ENCODE measurements around the gene PRDX2. TPM values are rescaled to one million over a fixed set of nuclear protein-coding genes. Genes with fewer than 3 reads are reported as not detected.

PRDX2 gene
- total RNA-seq = 170 and 189 TPM in 2 replicates

DNA sequence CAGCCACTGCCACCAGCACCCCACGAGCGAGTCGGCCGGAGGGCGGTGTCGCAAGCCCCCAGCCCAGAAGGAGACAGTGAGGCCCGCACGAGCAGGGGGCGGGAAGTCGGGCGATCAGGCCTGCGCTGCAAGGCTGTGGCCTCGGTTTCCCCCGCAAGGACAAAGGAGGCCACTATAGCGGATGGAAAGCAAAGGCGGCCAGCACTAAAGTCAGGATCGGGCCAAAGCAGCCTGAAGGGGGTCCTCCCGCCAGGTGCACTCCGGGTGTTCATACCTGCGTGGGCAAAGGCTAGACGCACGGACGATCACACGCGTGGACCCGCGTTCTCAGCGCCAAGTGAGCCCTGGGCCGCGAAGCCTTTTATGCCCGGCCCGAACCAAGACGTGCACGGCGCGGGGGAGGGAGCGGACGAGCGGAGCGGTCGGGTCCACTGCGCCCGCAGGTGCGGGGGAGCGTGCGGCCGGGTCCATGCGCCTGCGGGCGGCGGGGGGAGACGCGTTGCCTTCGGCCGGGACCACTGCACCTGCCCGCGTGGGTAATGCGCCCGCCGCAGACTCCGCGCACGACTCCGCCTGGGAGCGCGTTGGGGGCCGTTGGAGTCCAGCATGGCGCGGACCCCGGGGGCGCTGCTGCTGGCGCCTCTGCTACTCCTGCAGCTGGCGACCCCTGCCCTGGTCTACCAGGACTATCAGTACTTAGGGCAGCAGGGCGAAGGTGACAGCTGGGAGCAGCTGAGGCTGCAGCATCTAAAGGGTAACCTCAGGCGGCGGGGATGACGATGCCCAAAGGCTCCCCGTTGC lies at the start of gene PRDX2, which contains the start of gene THSD8:
Gene PRDX2, minus strand, starts transcription at position 335 of the 801 bp plus-strand sequence. CDS start 539 bp downstream, outside the sequence.
Gene THSD8, plus strand, starts transcription at position 604 of the 801 bp plus-strand sequence. Its CDS starts 3 bp downstream, at position 607.

DNA sequence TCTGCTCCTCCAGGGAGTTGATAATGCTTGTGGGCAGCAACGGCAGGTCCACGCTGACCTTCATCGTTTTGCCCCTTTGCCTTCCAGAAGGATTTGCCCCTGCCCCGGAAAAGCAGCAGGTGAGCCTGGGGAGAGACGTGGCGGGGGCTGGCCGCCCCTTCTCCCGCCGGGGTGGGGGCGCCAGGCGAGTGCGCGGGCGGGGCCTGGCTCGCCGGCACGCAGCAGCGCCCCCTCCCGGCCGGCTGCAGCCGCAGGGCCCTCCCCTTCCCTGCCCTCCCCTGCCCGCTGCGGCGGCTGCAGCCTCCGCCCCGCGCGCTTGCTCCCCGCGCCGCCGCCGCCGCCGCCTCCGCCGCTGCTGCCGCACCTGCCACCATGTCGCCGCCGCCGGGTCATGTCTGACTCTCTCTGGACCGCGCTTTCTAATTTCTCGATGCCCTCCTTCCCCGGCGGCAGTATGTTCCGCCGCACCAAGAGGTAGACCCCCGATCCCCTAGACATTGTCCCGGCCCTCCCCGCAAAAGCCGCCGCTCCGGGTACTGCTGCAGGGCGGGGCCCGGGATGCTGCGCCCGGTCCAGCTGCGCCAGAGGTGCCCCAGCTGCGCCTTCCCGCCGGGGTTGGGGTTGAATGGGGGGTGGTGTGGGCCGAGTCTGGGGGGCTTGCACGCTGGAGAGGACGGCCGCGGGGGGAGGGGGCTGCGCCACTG lies 36.7 kb upstream of the PRDX2 start, which contains the start of gene MAST1:
Gene MAST1, plus strand, starts transcription at position 334 of the 704 bp plus-strand sequence. Its CDS starts 58 bp downstream, at position 392.

DNA sequence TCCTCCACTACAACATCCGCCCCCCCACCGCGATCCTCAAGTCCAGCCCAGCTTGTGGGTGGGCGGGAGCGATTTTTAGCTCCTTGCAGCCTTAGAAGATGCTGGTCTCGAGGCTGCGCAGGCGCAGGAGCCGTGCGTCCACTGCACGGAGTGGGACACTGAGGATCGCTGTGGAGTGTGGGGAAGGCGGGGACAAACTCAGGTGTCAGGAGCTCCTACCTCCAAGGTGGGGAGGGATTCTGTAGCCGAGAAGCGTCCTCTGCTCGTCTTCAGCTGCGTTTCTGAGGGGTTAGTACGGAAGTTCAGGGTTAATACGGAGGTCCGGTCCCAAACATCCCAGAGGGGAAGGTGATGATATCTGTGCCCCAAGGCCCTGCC lies 33.0 kb upstream of the PRDX2 start, which contains the start of gene RTBDN:
Gene RTBDN, minus strand, starts transcription at position 14 of the 378 bp plus-strand sequence. CDS start 4,600 bp downstream, outside the sequence.

DNA sequence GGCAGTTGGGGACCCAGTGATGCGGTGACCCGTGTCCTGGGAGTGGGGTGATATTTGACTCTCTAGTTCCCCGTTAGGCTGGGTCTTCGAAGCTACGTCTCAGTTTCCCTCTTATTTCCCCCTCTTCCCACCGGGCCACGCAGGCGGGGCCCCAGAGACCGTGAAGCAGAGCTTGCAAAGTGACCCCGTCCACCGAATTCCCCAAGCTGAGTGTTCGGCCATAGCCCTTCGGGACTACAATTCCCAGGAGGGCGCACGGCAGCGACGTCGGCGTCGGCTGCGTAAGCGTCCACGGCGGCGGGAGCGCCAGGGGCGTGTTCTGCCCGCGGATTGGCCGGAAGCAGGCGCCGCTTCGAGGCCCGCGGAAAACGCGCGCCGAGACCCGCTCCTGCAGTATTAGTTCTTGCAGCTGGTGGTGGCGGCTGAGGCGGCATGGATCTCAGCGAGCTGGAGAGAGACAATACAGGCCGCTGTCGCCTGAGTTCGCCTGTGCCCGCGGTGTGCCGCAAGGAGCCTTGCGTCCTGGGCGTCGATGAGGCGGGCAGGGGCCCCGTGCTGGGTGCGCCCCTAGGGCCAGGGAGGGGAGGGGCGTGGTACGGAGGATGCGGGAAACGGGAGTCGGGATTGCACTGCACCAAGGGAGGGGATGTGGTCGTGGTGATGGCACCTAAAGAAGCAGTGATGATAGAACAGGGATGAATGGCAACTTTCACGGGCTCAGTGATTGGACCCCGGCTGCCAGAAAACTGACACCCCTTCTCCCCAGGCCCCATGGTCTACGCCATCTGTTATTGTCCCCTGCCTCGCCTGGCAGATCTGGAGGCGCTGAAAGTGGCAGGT lies 4.9 kb upstream of the PRDX2 start, which contains the start of gene RNASEH2A:
Gene RNASEH2A, plus strand, starts transcription at position 343 of the 840 bp plus-strand sequence. Its CDS starts 90 bp downstream, at position 433.

DNA sequence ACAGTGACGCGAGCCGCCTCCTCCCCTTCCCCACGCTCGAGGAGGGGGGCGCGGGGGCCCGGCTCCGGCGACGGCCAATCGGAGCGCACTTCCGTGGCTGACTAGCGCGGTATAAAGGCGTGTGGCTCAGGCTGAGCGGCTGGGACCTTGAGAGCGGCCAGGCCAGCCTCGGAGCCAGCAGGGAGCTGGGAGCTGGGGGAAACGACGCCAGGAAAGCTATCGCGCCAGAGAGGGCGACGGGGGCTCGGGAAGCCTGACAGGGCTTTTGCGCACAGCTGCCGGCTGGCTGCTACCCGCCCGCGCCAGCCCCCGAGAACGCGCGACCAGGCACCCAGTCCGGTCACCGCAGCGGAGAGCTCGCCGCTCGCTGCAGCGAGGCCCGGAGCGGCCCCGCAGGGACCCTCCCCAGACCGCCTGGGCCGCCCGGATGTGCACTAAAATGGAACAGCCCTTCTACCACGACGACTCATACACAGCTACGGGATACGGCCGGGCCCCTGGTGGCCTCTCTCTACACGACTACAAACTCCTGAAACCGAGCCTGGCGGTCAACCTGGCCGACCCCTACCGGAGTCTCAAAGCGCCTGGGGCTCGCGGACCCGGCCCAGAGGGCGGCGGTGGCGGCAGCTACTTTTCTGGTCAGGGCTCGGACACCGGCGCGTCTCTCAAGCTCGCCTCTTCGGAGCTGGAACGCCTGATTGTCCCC lies 10.1 kb downstream of the PRDX2 start, which contains the start of gene JUNB:
Gene JUNB, plus strand, starts transcription at position 142 of the 706 bp plus-strand sequence. Its CDS starts 286 bp downstream, at position 428.

DNA sequence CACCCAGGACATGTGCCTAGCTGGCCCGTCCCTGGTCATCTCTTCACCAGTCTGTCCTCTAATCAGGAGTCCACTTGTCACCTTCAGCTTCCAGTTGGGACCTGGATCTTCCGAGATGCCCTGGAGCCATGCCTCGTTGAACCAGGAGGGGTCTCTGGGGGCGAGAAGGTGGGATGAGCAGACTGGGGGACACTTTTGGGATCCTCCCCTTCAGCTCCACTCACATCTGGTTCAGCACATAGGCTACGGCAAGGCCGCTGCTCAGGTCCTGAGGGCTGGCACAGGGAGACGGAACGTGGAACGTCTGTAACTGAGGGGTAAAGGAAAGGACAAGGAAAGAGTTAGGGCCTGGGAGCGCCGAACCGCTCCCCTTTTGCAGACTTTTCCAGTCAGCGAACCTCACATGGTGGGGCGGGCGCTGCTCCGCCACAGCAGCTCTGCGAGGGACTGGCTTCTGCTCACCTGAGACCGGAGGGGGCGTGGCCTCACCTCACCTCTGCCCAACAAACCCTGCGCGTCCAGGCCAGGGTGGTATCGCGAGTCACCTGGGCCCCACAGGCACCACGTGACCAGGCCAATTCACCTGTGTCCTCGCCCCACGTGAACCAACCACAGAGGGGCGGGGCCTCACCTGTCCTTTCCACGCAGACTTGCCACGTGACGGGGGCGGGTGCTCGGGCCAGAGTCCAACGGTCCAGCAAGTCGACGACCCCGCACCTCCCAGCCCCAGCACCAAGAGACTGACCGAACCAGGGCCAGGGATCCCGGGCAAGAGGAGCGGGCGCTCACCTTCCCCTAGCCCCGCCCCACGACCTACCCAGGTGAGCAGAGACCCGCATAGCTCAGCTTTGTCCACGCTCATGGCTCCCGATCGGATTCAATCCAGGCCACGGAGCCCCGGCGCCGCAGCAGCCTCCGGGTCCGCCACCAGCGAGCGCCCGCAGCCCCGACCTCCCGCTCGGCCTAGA lies 26.7 kb downstream of the PRDX2 start, which contains the start of gene HOOK2:
Gene HOOK2, minus strand, starts transcription at position 965 of the 968 bp plus-strand sequence. Its CDS starts 103 bp downstream, at position 862.

DNA sequence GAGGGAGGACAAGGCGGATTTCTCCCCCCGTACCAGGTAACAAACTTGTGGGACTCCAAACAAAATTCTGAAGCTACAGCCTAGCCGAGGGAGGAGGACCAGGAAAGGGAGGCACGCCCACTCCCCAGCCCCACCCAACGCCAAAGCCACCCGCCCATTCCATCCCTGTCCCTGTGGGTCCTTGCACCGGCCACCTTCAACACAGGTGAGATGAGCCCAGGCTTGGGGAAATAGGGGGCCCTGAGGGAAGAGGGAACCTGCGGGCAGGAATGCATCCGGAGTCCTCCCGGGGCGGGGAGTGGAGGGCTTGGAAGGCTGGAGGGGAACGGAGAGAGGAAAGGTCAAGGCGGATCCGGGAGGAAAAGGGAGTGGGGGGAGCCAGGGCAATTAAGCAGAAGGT lies 50.0 kb downstream of the PRDX2 start, which contains the start of gene BEST2:
Gene BEST2, plus strand, starts transcription at position 157 of the 400 bp plus-strand sequence. CDS start 802 bp downstream, outside the sequence.

Other genes with a start within 250 kb of the PRDX2 start
- 7.4 and 8.1 TPM in 2 replicates for gene ZNF490, start 191.0 kb downstream of the PRDX2 start, total RNA-seq
- gene ZNF791, start 190.9 kb downstream of the PRDX2 start, total RNA-seq = 13.8 and 14.4 TPM in 2 replicates
- gene MAN2B1, start 135.1 kb downstream of the PRDX2 start, total RNA-seq = 51.4 and 57.1 TPM in 2 replicates
- gene WDR83, start 135.0 kb downstream of the PRDX2 start, total RNA-seq = 7.8 and 7.9 TPM in 2 replicates
- gene DHPS, start 119.9 kb downstream of the PRDX2 start, total RNA-seq = 47.4 and 47.6 TPM in 2 replicates
- gene GNG14, start 113.8 kb downstream of the PRDX2 start, total RNA-seq = not detected in 2 replicates
- gene FBXW9, start 105.2 kb downstream of the PRDX2 start, total RNA-seq = 3.5 and 6.4 TPM in 2 replicates
- 18.7 and 20.4 TPM in 2 replicates for gene TNPO2, start 77.9 kb downstream of the PRDX2 start, total RNA-seq
- 170 and 174 TPM in 2 replicates for gene TRIR, start 67.1 kb downstream of the PRDX2 start, total RNA-seq
- 77.6 and 85.5 TPM in 2 replicates for gene GET3, start 64.3 kb downstream of the PRDX2 start, total RNA-seq
- not detected in 2 replicates for gene BEST2, start 50.0 kb downstream of the PRDX2 start, total RNA-seq
- 9.7 and 10.6 TPM in 2 replicates for gene HOOK2, start 26.2 kb downstream of the PRDX2 start, total RNA-seq
- gene JUNB, start 10.3 kb downstream of the PRDX2 start, total RNA-seq = 149 and 187 TPM in 2 replicates
- gene THSD8, start 269 bp upstream of the PRDX2 start, total RNA-seq = not detected in 2 replicates
- 8.3 and 10.6 TPM in 2 replicates for gene RNASEH2A, start 4.8 kb upstream of the PRDX2 start, total RNA-seq
- not detected in 2 replicates for gene RTBDN, start 32.8 kb upstream of the PRDX2 start, total RNA-seq
- gene MAST1, start 36.7 kb upstream of the PRDX2 start, total RNA-seq = 0.76 and 1.2 TPM in 2 replicates
- 27.9 and 30.7 TPM in 2 replicates for gene DNASE2, start 79.6 kb upstream of the PRDX2 start, total RNA-seq
- 0.09 TPM in 1 of 2 replicates, not detected in the other for gene KLF1, start 85.4 kb upstream of the PRDX2 start, total RNA-seq
- 19.4 and 19.8 TPM in 2 replicates for gene GCDH, start 89.4 kb upstream of the PRDX2 start, total RNA-seq
- 0.11 TPM in 1 of 2 replicates, not detected in the other for gene SYCE2, start 117.5 kb upstream of the PRDX2 start, total RNA-seq
- gene FARSA, start 131.9 kb upstream of the PRDX2 start, total RNA-seq = 28.2 and 41.6 TPM in 2 replicates
- 1,472 and 1,781 TPM in 2 replicates for gene CALR, start 136.8 kb upstream of the PRDX2 start, total RNA-seq
- gene RAD23A, start 144.1 kb upstream of the PRDX2 start, total RNA-seq = 50.2 and 60.8 TPM in 2 replicates
- 14.5 and 23.3 TPM in 2 replicates for gene GADD45GIP1, start 155.4 kb upstream of the PRDX2 start, total RNA-seq
- gene DAND5, start 167.8 kb upstream of the PRDX2 start, total RNA-seq = 0.22 and 0.34 TPM in 2 replicates
- gene NFIX, start 193.7 kb upstream of the PRDX2 start, total RNA-seq = 10.7 and 21.7 TPM in 2 replicates